Kidney epithelial cell (primary cell): ENCODE results near the gene PEDS1. TPM values are rescaled to one million over a fixed set of nuclear protein-coding genes. Genes with fewer than 3 reads are reported as not detected.

Experiments
- total RNA-seq: library from RNA; depleted of rRNA; stranded (reverse); fragments of >200 nt; gene quantifications from 2 replicates; pipeline ENCODE4 v1.2.3, GENCODE V29; 2015

Gene PEDS1
- total RNA-seq, 1 donor from 2014 or later = 52.1 TPM

Other genes starting within 250 kb of the PEDS1 start
- 3.9 and 5.1 TPM in 2 replicates for gene SPATA2, start 238.2 kb downstream of the PEDS1 start, total RNA-seq
- gene RNF114, start 217.3 kb downstream of the PEDS1 start, total RNA-seq = 138 and 216 TPM in 2 replicates
- gene SNAI1, start 170.7 kb downstream of the PEDS1 start, total RNA-seq = 1.0 TPM in 1 of 2 replicates, not detected in the other
- gene UBE2V1, start 40.6 kb downstream of the PEDS1 start, total RNA-seq = 62.0 and 62.5 TPM in 2 replicates
- 105 and 117 TPM in 2 replicates for gene CEBPB, start 37.1 kb upstream of the PEDS1 start, total RNA-seq